ENCODE results near the gene TCF7L2.

TCF7L2 gene

GRCh38 chr10:113187063-113187777, 237.2 kb downstream of the TCF7L2 start:
- DNase-seq, result no peak

DNA sequence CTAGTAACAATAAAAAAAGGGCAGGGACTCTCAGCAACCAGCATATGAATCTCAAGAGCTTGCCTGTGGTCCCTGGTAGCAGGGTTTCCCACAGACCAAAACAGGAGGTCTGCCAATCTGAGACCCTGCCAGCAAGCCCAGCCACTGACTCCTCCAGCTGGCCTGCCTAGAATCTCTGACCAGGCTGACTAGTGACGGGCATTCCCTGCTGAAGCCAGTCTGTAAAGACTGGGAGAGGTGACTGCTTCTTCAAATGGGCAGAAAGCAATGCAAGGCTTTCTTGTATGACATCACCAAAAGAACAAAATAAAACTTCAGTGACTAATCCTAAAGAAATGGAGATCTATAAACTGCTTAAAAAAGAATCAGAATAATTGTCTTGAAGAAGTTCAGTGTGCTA, 249.4 kb downstream of the TCF7L2 start:
- DNase-seq, result no peak

DNA sequence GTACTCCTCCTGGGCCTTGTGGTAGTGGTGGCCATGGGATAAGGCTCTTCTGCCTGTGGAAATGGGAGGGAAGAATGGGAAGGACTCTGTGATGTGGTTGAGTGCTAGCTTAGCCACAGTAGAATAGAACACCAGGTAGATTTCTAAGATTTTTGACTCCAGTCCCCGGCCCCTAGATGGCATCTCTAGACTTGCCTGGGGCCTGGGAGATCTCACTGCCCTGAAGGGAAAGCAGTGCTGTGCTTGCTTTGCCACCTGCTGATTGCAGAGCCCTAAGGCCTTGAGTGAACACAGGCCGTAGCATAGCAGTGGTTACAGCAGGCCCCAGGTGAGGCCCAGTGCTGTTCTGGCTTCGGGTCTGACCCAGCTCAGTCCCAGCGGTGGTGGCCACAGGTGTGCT, 252.0 kb downstream of the TCF7L2 start:
- DNase-seq, result no peak

GRCh38 chr10:113207924-113208323, 257.9 kb downstream of the TCF7L2 start:
- DNase-seq, result no peak

GRCh38 chr10:113213035-113213434, 263.0 kb downstream of the TCF7L2 start:
- no peak for DNase-seq

DNA sequence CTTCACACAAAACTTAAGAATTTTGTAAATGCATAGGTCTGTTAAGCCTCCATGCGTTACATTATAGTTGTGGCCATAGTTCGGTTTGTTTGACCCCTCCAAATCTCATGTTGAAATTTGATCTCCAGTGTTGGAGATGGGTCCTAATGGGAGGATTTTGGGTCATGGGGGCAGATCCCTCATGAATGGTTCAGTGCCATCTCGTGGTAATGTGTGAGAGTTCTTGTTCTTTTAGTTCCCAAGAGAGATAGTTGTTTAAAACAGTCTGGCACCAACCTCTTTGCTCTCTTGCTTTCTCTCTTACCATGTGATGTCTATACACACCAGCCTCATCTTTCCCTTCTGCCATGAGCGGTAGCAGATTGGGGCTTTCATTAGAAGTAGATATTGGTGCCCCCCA, 264.3 kb downstream of the TCF7L2 start:
- no peak for DNase-seq

GRCh38 chr10:113216102-113216501, 266.1 kb downstream of the TCF7L2 start:
- DNase-seq, result no peak

Measured in retina (tissue), 1 donor.